ENCODE data around the gene LRRC8A. TPM values are rescaled to one million over a fixed set of nuclear protein-coding genes. Genes with fewer than 3 reads are reported as not detected.
"Not testable (repeated sequence)": the region's sequence is repeated elsewhere in the genome, so short reads cannot be mapped to it uniquely, and the experiment has no call there.

LRRC8A gene
- 75.8 TPM for total RNA-seq

- peak; percentile 85 for ATAC-seq
Measured at GRCh38 chr9:128881884-128882676, at the start of gene LRRC8A, which contains the start of gene KYAT1. TSS of gene LRRC8A (plus strand) at chr9:128882133. CDS start at chr9:128907165, 25,032 bp downstream. TSS of gene KYAT1 (minus strand) at chr9:128881950. CDS start at chr9:128845405, 36,545 bp downstream.

GRCh38 chr9:128833696-128834095 lies 48.2 kb upstream of the LRRC8A start:
- ATAC-seq: no peak

GRCh38 chr9:128835246-128836210 lies 46.4 kb upstream of the LRRC8A start:
- ATAC-seq: no peak

GRCh38 chr9:128836509-128837145 lies 45.3 kb upstream of the LRRC8A start:
- ATAC-seq: no peak

GRCh38 chr9:128838338-128838737 lies 43.6 kb upstream of the LRRC8A start:
- no peak for ATAC-seq

- no peak for ATAC-seq
Measured at GRCh38 chr9:128840524-128840923, 41.4 kb upstream of the LRRC8A start.

- ATAC-seq: no peak
Measured at GRCh38 chr9:128841694-128842492, 40.0 kb upstream of the LRRC8A start.

GRCh38 chr9:128843171-128843570 lies 38.8 kb upstream of the LRRC8A start:
- ATAC-seq: not testable (repeated sequence)

- ATAC-seq: peak; percentile 91
Measured at GRCh38 chr9:128845186-128845931, 36.6 kb upstream of the LRRC8A start.

- no peak for ATAC-seq
Measured at GRCh38 chr9:128846680-128847030, 35.3 kb upstream of the LRRC8A start.

- no peak for ATAC-seq
Measured at GRCh38 chr9:128847803-128848202, 34.1 kb upstream of the LRRC8A start.

GRCh38 chr9:128851024-128851423 lies 30.9 kb upstream of the LRRC8A start:
- ATAC-seq: not testable (repeated sequence)

GRCh38 chr9:128851779-128852600 lies 29.9 kb upstream of the LRRC8A start:
- ATAC-seq: not testable (repeated sequence)

- not testable (repeated sequence) for ATAC-seq
Measured at GRCh38 chr9:128852646-128853045, 29.3 kb upstream of the LRRC8A start.

GRCh38 chr9:128854454-128854853 lies 27.5 kb upstream of the LRRC8A start:
- ATAC-seq: not testable (repeated sequence)

- ATAC-seq: not testable (repeated sequence)
Measured at GRCh38 chr9:128858476-128858875, 23.5 kb upstream of the LRRC8A start.

GRCh38 chr9:128860937-128861336 lies 21.0 kb upstream of the LRRC8A start:
- ATAC-seq: peak; percentile 10

GRCh38 chr9:128861501-128861900 lies 20.4 kb upstream of the LRRC8A start:
- ATAC-seq: no peak

- no peak for ATAC-seq
Measured at GRCh38 chr9:128862401-128862851, 19.5 kb upstream of the LRRC8A start.

GRCh38 chr9:128863647-128864046 lies 18.3 kb upstream of the LRRC8A start:
- ATAC-seq: peak; percentile 76

Measured in esophagus mucosa (tissue), 1 donor.